Measurements from ENCODE around the gene ORMDL3. TPM values are rescaled to one million over a fixed set of nuclear protein-coding genes. Genes with fewer than 3 reads are reported as not detected.

ORMDL3 gene
- total RNA-seq = 10 to 100 TPM; 58.1 to 84.0 (median 70.0) TPM

DNA sequence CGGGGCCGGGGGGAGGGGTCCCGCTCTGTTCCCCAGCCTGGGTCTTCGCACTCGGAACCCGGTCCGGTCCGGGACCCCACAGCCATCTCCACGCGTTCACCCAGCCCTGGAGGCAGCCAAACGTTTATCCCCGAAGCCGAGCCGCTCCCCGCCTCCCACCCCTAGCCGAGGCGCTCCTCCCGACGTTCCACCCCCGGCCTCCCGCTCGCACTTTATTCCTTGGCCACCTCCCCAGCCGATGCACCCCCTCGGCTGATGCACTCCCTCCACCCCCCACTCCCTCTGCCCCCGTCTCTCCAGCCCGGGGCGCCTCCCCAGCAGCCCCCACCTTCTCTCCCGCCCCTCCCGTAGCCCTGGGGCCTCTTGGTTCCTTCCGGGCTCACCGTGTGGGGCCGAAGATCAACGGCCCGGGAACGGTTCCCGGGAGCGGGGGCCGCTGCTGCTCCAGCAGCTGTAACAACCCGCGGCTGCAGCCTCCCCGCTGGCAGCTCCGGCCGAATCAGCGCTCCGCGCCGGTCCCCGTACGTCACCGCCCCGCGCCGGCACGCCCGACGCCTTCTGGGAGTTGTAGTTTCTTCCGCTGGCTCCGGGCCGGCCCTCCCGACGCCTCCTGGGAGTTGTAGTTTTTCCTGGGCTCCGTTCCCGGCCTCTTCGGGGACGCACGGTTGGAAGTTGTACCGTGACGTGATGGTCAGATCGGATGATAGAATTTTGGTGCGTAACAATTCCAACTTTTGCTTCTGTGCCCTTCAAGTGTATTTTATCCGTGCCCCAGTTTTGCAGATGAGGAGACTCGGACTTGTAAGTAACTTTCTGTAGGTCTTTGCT lies at the start of gene ORMDL3, which contains the start of gene LRRC3C:
TSS of gene ORMDL3 (minus strand) at position 501 of the 828 bp plus-strand sequence. CDS start 3,398 bp downstream, outside the sequence.
TSS of gene LRRC3C (plus strand) at position 632 of the 828 bp plus-strand sequence. CDS start 13,792 bp downstream, outside the sequence.
- DNase-seq (ENCODE audit: low spot score in 2 of 2) = peak; percentile 91 to 99
- TF ChIP-seq CTCF (IDR thresholded peaks at IDR 0.05) (no peak), POLR2A (IDR thresholded peaks at IDR 0.05) (no peak)
- 1% methylated on average over 34 to 60 of the region's 72 CpGs for WGBS, 2 donors
- intact Hi-C loops (cut with DNase I; ENCODE audit: low total_unique reads) = no loop called here
- H3K4me3 ChIP-seq (ENCODE audit: low read depth, poor library complexity, severe bottlenecking) = peak within 1 kb of the TSS; percentile 96

DNA sequence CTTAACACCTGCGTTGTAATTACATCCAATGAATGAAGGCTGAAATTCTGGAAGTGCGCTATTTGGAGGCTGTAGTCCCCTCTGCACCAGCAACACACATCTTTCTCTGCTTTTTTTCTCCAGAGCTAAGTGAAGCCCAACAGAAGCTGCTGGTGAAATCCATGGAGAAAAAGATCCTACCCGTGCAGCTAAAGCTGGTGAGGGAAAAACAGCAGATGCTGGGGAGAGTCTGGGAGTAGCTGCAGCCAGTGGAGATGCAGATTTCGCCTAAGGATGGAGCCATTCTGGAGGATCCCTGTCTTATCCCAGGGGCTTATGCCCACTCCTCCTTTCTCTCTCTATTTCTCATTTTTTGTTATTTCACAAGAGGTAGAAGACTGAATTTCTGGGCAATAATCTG lies 48.4 kb upstream of the ORMDL3 start:
- WGBS, 2 donors = 71 to 77% methylated on average over 4 of the region's 4 CpGs
- intact Hi-C loops (cut with DNase I; ENCODE audit: low total_unique reads) = no loop called here
- DNase-seq (ENCODE audit: low spot score in 2 of 2) = no peak
- no peak overlapping the region for H3K4me3 ChIP-seq (ENCODE audit: low read depth, poor library complexity, severe bottlenecking)
- no peak for TF ChIP-seq POLR2A (IDR thresholded peaks at IDR 0.05)
- no peak for TF ChIP-seq CTCF (IDR thresholded peaks at IDR 0.05)

- intact Hi-C loops (cut with DNase I; ENCODE audit: low total_unique reads) = no loop called here
- TF ChIP-seq POLR2A (IDR thresholded peaks at IDR 0.05) = no peak
- TF ChIP-seq CTCF (IDR thresholded peaks at IDR 0.05) = no peak
Measured at GRCh38 chr17:39974433-39974832, 47.0 kb upstream of the ORMDL3 start.

GRCh38 chr17:39973496-39973895 lies 46.1 kb upstream of the ORMDL3 start:
- intact Hi-C loops (cut with DNase I; ENCODE audit: low total_unique reads) = no loop called here
- 89 to 91% methylated on average over 2 of the region's 2 CpGs for WGBS, 2 donors
- TF ChIP-seq POLR2A (IDR thresholded peaks at IDR 0.05) (no peak), CTCF (IDR thresholded peaks at IDR 0.05) (no peak)
- no peak overlapping the region for H3K4me3 ChIP-seq (ENCODE audit: low read depth, poor library complexity, severe bottlenecking)
- no peak for DNase-seq (ENCODE audit: low spot score in 2 of 2)

More at GRCh38 chr17:39974433-39974832, 47.0 kb upstream of the ORMDL3 start:
- 75 to 76% methylated on average over 5 of the region's 5 CpGs for WGBS, 2 donors
- no peak for DNase-seq (ENCODE audit: low spot score in 2 of 2)
- no peak overlapping the region for H3K4me3 ChIP-seq (ENCODE audit: low read depth, poor library complexity, severe bottlenecking)

- intact Hi-C loops (cut with DNase I; ENCODE audit: low total_unique reads) = no loop called here
- 33 to 46% methylated on average over 3 of the region's 3 CpGs for WGBS, 2 donors
- TF ChIP-seq POLR2A (IDR thresholded peaks at IDR 0.05) = no peak
- TF ChIP-seq CTCF (IDR thresholded peaks at IDR 0.05) = no peak
- H3K4me3 ChIP-seq (ENCODE audit: low read depth, poor library complexity, severe bottlenecking) = no peak overlapping the region
- DNase-seq (ENCODE audit: low spot score in 2 of 2) = no peak
Measured at GRCh38 chr17:39972271-39972670, 44.9 kb upstream of the ORMDL3 start.

Data from lower leg skin (tissue), 4 donors.